HG03196 (cell line): Measurements from ENCODE around the gene LIF.

Source experiments
- ATAC-seq: cut with Tn5 transposase; IDR thresholded peaks from one replicate; pipeline ENCODE4 v1.9.1; 2021; ENCODE audit not compliant: unreplicated experiment

The LIF gene

GRCh38 chr22:30265131-30265720 is 18.7 kb upstream of the LIF start:
- no peak for ATAC-seq

GRCh38 chr22:30263883-30264282 is 17.3 kb upstream of the LIF start:
- ATAC-seq = no peak

GRCh38 chr22:30262917-30263741 is 16.6 kb upstream of the LIF start:
- ATAC-seq = no peak

GRCh38 chr22:30262112-30262511 is 15.6 kb upstream of the LIF start:
- no peak for ATAC-seq

- no peak for ATAC-seq
Observed at GRCh38 chr22:30261134-30261533, 14.6 kb upstream of the LIF start.

GRCh38 chr22:30260682-30261081 is 14.1 kb upstream of the LIF start:
- ATAC-seq = no peak

- ATAC-seq = no peak
Observed at GRCh38 chr22:30260276-30260675, 13.7 kb upstream of the LIF start.

- ATAC-seq = no peak
Observed at GRCh38 chr22:30254314-30254713, 7.8 kb upstream of the LIF start.

GRCh38 chr22:30253205-30253852 is 6.8 kb upstream of the LIF start:
- no peak for ATAC-seq

- ATAC-seq = no peak
Observed at GRCh38 chr22:30252411-30253204, 6.0 kb upstream of the LIF start.

GRCh38 chr22:30251711-30252110 is 5.2 kb upstream of the LIF start:
- ATAC-seq = no peak

GRCh38 chr22:30250661-30251267 is 4.2 kb upstream of the LIF start:
- ATAC-seq = no peak

GRCh38 chr22:30250039-30250565 is 3.5 kb upstream of the LIF start:
- ATAC-seq = no peak

- ATAC-seq = no peak
Observed at GRCh38 chr22:30249049-30250038, 2.8 kb upstream of the LIF start.

GRCh38 chr22:30248484-30248883 is 1.9 kb upstream of the LIF start:
- no peak for ATAC-seq

- ATAC-seq = no peak
Observed at GRCh38 chr22:30247974-30248373, 1.4 kb upstream of the LIF start.

- ATAC-seq = no peak
Observed at GRCh38 chr22:30247561-30247960, 1.0 kb upstream of the LIF start.

GRCh38 chr22:30246814-30247376 is 336 bp upstream of the LIF start:
- ATAC-seq = no peak
